ENCODE results near the gene MSANTD1. TPM values are rescaled to one million over a fixed set of nuclear protein-coding genes. Genes with fewer than 3 reads are reported as not detected.
A peak's percentile ranks its signal among the peaks of the same experiment; 100 is the strongest.

The MSANTD1 gene
- total RNA-seq, 2 donors from 2014 or later = 1.4 to 2.8 TPM

DNA sequence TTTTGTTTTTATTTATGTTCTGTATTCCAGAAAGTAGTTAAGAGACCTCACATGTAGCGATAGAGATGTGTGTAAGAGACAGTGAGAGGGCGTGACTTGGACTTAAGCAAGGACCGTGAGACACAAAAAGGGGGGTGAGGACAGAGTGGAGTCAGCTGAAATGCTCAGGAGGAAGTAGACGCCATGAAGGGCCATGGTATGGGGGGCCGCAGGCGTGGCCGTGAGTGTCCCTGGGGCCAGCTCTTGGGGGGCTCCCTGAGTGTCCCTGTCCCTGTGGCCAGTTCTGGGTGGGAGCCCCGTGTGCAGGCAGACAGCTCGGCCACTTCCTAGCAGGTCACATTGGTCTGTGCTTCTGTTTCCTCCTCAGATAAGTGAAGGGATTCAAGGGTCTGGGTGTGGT lies 23.0 kb upstream of the MSANTD1 start:
- TF ChIP-seq, protein P1, sequence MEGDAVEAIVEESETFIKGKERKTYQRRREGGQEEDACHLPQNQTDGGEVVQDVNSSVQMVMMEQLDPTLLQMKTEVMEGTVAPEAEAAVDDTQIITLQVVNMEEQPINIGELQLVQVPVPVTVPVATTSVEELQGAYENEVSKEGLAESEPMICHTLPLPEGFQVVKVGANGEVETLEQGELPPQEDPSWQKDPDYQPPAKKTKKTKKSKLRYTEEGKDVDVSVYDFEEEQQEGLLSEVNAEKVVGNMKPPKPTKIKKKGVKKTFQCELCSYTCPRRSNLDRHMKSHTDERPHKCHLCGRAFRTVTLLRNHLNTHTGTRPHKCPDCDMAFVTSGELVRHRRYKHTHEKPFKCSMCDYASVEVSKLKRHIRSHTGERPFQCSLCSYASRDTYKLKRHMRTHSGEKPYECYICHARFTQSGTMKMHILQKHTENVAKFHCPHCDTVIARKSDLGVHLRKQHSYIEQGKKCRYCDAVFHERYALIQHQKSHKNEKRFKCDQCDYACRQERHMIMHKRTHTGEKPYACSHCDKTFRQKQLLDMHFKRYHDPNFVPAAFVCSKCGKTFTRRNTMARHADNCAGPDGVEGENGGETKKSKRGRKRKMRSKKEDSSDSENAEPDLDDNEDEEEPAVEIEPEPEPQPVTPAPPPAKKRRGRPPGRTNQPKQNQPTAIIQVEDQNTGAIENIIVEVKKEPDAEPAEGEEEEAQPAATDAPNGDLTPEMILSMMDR (IDR thresholded peaks at IDR 0.05) = no peak
- H3K4me1 ChIP-seq (ENCODE audit: control insufficient read depth in 1 of 2, low read depth in 2 of 2) = peaks cover 0 to 7% of the 10 kb centered on the region in 2 donors
- H3K4me3 ChIP-seq = no peak overlapping the region
- no peaks in the 10 kb centered on the region for H3K27me3 ChIP-seq (replicated peaks; ENCODE audit: insufficient read depth)
- H3K36me3 ChIP-seq = peaks cover 44% of the 10 kb centered on the region
- DNase-seq (ENCODE audit: low spot score) (no peak), ATAC-seq (ENCODE audit: insufficient number of reproducible peaks, low FRiP score, low read depth) (no peak)
- peak overlapping the region in 1 of 2 donors; percentile 30 for H3K27ac ChIP-seq
- H3K9me3 ChIP-seq = no peaks in the 10 kb centered on the region

DNA sequence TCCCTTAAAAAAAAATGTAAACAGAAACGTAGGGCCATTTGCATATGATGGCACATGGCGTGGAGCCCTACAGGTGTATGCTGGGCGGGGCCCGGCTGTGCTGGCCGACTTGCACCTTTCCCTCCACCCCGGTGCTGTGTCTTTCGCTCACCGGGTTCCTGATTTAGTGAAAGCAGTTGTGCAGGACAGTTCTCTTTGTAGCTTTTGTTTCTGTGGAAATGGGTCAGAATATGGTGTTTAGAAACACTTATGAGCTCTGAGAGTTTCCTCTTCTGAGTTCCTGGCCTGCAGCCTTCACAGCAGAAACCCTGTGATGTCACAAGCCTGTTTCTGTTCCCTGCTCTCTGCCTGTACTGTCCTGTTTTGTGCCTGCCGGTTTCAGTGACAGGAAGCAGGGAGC lies 22.5 kb upstream of the MSANTD1 start:
- H3K27me3 ChIP-seq (replicated peaks; ENCODE audit: insufficient read depth) = no peaks in the 10 kb centered on the region
- DNase-seq (ENCODE audit: low spot score) = no peak
- no peaks in the 10 kb centered on the region for H3K9me3 ChIP-seq
- H3K36me3 ChIP-seq = peaks cover 49% of the 10 kb centered on the region
- no peak for ATAC-seq (ENCODE audit: insufficient number of reproducible peaks, low FRiP score, low read depth)
- peak overlapping the region in 1 of 2 donors; percentile 30 for H3K27ac ChIP-seq
- TF ChIP-seq, protein P1 (IDR thresholded peaks at IDR 0.05) = no peak
- no peak overlapping the region for H3K4me3 ChIP-seq
- peaks cover 0 to 7% of the 10 kb centered on the region in 2 donors for H3K4me1 ChIP-seq (ENCODE audit: control insufficient read depth in 1 of 2, low read depth in 2 of 2)

DNA sequence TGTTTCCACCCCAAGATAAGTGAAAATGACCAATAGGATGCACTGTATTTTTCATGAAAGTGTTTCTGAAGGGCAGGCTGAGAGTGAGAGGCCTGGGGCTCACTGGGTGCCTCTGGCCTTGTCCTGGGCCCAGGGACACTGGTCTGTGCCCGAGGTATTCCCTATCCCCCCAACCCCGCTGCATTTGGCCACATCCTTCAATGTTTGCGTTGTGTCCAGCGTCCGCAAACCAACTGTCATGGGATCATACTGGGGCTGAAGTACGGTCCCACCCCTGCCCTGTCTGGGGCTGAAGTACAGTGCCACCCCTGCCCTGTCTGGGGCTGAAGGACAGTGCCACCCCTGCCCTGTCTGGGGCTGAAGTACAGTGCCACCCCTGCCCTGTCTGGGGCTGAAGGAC lies 22.0 kb upstream of the MSANTD1 start:
- peak overlapping the region in 1 of 2 donors; percentile 30 for H3K27ac ChIP-seq

DNA sequence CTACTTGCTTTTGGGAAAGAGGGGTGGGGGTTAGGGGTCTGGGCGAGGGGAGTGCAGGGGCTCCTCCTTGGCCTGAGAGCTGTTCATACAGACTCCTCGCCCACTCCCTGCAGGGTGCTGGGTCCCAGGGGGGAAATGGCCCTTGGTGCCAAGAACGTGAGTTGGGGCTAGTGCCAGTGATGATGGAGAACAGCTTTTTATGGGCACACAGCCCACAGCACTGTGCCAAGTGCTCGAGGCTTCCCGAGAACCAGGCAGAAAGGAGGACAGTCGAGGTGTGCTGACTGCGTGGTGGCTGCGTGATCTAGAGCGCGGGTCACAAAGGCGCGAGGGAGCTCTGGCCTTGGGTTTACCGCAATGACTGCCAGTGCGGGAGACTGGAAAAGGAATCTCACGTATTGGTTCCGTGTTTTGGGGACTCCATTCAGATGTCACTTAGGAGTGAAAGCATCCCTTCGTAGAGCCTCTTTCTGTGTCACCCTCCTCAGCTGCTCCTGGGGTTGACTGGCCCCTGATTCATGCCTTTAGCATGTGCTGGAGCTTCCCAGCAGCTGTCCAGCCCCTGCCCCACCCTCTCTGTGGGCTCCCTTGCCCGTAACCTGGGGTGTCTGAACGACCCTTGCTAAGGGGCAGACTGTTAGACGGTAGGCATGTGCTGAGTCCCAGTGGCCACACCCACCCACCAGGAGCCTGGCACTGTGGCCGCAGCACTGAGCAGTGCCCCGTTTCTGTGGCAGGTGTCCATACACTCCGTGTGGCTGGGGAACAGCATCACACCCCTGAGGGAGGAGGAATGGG lies 20.9 kb upstream of the MSANTD1 start:
- Histone ChIP-seq H3K27ac (no peak overlapping the region), H3K4me1 (ENCODE audit: control insufficient read depth in 1 of 2, low read depth in 2 of 2) (peaks cover 0 to 7% of the 10 kb centered on the region in 2 donors), H3K27me3 (replicated peaks; ENCODE audit: insufficient read depth) (no peaks in the 10 kb centered on the region), H3K4me3 (no peak overlapping the region), H3K36me3 (peaks cover 64% of the 10 kb centered on the region), H3K9me3 (no peaks in the 10 kb centered on the region)
- ATAC-seq (ENCODE audit: insufficient number of reproducible peaks, low FRiP score, low read depth) = no peak
- no peak for DNase-seq (ENCODE audit: low spot score)
- TF ChIP-seq, protein P1 (IDR thresholded peaks at IDR 0.05) = no peak

More for the DNA sequence above, 22.0 kb upstream of the MSANTD1 start:
- Histone ChIP-seq H3K4me3 (no peak overlapping the region), H3K9me3 (no peaks in the 10 kb centered on the region), H3K27me3 (replicated peaks; ENCODE audit: insufficient read depth) (no peaks in the 10 kb centered on the region), H3K4me1 (ENCODE audit: control insufficient read depth in 1 of 2, low read depth in 2 of 2) (peaks cover 0 to 7% of the 10 kb centered on the region in 2 donors), H3K36me3 (peaks cover 54% of the 10 kb centered on the region)
- TF ChIP-seq, protein P1 (IDR thresholded peaks at IDR 0.05) = no peak
- ATAC-seq (ENCODE audit: insufficient number of reproducible peaks, low FRiP score, low read depth) = no peak
- no peak for DNase-seq (ENCODE audit: low spot score)

DNA sequence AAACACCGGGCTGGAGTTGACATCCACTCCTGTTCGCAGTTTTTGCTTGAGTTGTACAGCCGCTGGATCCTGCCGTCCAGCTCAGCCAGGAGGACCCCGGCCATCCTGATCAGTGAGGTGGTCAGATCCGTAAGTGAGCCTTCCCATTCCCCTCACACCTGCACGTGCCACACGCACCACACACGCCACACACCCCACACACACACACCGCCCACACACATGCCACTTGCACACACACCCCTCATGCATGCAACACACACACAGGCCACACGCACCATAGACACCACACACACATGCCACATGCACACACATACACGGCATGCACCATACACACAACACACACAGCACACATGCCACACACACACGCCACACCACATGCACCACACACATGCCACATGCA lies 20.1 kb upstream of the MSANTD1 start:
- DNase-seq (ENCODE audit: low spot score) (no peak), ATAC-seq (ENCODE audit: insufficient number of reproducible peaks, low FRiP score, low read depth) (no peak)
- H3K9me3 ChIP-seq = no peaks in the 10 kb centered on the region
- TF ChIP-seq, protein P1 (IDR thresholded peaks at IDR 0.05) = no peak
- H3K36me3 ChIP-seq = peaks cover 71% of the 10 kb centered on the region
- H3K27ac ChIP-seq = no peak overlapping the region
- H3K27me3 ChIP-seq (replicated peaks; ENCODE audit: insufficient read depth) = no peaks in the 10 kb centered on the region
- H3K4me1 ChIP-seq (ENCODE audit: control insufficient read depth in 1 of 2, low read depth in 2 of 2) = peaks cover 0 to 7% of the 10 kb centered on the region in 2 donors
- H3K4me3 ChIP-seq = no peak overlapping the region
